ENCODE measurements around the gene CIROP.

The CIROP gene

DNA sequence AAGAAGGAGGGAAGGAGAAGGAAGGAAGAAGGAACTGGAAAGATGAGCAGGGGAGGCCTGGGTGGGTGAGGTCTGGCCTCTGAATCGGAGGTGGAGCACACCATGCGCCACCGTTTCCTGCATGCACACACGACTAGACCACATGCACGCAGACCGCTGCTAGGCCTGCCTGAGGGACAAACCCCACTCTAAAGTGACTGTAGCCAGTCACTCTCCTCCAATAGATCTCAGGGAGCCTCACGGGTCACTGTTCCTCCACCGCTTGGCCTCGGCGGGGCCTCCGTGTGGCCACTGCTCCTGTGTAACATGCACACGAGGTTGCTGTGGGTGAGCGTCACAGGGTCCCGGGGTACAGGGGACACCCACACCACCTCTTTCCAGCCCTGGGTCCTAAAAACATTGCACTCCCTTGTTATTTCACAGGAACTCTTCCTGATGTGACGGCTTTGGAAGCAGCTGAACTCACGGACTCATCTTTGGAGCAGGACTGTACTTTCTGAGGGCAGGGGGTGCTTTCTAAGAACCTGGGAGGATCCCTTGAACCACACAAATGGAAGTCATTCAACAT is 31.9 kb upstream of the CIROP start:
- peaks cover 5 to 6% of the 10 kb centered on the region in 2 experiments for H3K4me1 ChIP-seq (ENCODE audit: control insufficient read depth in 1 of 2, insufficient read depth in 2 of 2, low read length in 2 of 2)
- H3K27me3 ChIP-seq (ENCODE audit: insufficient read depth, low read length): no peaks in the 10 kb centered on the region
- H3K9ac ChIP-seq (ENCODE audit: low read length): no peak overlapping the region
- H2BK12ac ChIP-seq (ENCODE audit: low read length): no peak overlapping the region
- no peak overlapping the region for H2BK120ac ChIP-seq (ENCODE audit: insufficient read depth, low read length, poor library complexity)
- H2AK5ac ChIP-seq (ENCODE audit: low read length): no peak overlapping the region
- no peak overlapping the region for H3K27ac ChIP-seq (ENCODE audit: low read depth, low read length)
- WGBS (ENCODE audit: extremely low coverage, insufficient coverage, insufficient read length): no CpG with 5 or more reads among the region's 16 CpGs
- H3K79me2 ChIP-seq (ENCODE audit: control insufficient read depth, insufficient read depth, low read length, poor library complexity): no peaks in the 10 kb centered on the region
- H3K14ac ChIP-seq (ENCODE audit: low read length): no peak overlapping the region
- no peak overlapping the region for H4K12ac ChIP-seq (ENCODE audit: low read depth, low read length)
- no peak overlapping the region for H2BK5ac ChIP-seq (ENCODE audit: low read depth, low read length, poor library complexity)
- no peak overlapping the region for H3K4ac ChIP-seq (ENCODE audit: low read depth, low read length)
- H2AFZ ChIP-seq (ENCODE audit: insufficient read depth, low read length, poor library complexity): no peak overlapping the region
- peaks cover 2% of the 10 kb centered on the region for H3K79me1 ChIP-seq (ENCODE audit: low read length)
- H3K9me3 ChIP-seq (ENCODE audit: insufficient read depth, low read depth, low read length): no peaks in the 10 kb centered on the region
- no peak overlapping the region for H3K4me2 ChIP-seq (ENCODE audit: low read length)
- DNase-seq: no peak
- no peak overlapping the region for H4K8ac ChIP-seq (ENCODE audit: low read depth, low read length)
- H3K23ac ChIP-seq (ENCODE audit: low read length): no peak overlapping the region
- peaks cover 29 to 33% of the 10 kb centered on the region in 2 experiments for H3K36me3 ChIP-seq (ENCODE audit: control insufficient read depth in 1 of 2, insufficient read depth in 2 of 2, low read length in 2 of 2)
- no peak overlapping the region for H4K91ac ChIP-seq (ENCODE audit: low read depth, low read length)
- H3K4me3 ChIP-seq (ENCODE audit: low read depth, low read length): no peak overlapping the region
- no peak overlapping the region for H3K18ac ChIP-seq (ENCODE audit: low read length)

DNA sequence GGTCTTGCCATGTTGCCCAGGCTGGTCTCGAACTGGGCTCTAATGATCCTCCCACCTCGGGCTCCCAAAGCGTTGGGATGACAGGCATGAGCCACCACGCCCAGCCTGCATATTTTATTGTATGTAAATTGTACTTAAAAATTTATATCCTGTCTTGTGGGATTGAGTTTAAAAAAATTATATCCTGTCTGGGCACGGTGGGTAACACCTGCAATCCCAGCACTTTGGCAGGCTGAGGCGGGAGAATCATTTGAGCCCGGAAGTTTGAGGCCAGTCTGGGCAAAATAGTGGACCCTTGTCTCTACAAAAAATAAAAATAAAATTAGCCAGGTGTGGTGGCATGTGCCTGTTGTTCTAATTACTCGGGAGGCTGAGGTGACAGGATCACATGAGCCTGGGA is 28.2 kb upstream of the CIROP start:
- no peak overlapping the region for H2BK12ac ChIP-seq (ENCODE audit: low read length)
- no peak overlapping the region for H3K14ac ChIP-seq (ENCODE audit: low read length)
- no peak overlapping the region for H3K4me3 ChIP-seq (ENCODE audit: low read depth, low read length)
- no peak overlapping the region for H2AFZ ChIP-seq (ENCODE audit: insufficient read depth, low read length, poor library complexity)
- peaks cover 28 to 30% of the 10 kb centered on the region in 2 experiments for H3K36me3 ChIP-seq (ENCODE audit: control insufficient read depth in 1 of 2, insufficient read depth in 2 of 2, low read length in 2 of 2)
- H2BK120ac ChIP-seq (ENCODE audit: insufficient read depth, low read length, poor library complexity): no peak overlapping the region
- H3K79me1 ChIP-seq (ENCODE audit: low read length): no peaks in the 10 kb centered on the region
- H3K9me3 ChIP-seq (ENCODE audit: insufficient read depth, low read depth, low read length): no peaks in the 10 kb centered on the region
- no peaks in the 10 kb centered on the region for H3K27me3 ChIP-seq (ENCODE audit: insufficient read depth, low read length)
- H3K27ac ChIP-seq (ENCODE audit: low read depth, low read length): no peak overlapping the region
- no peak overlapping the region for H2BK5ac ChIP-seq (ENCODE audit: low read depth, low read length, poor library complexity)
- H3K4ac ChIP-seq (ENCODE audit: low read depth, low read length): no peak overlapping the region
- H4K8ac ChIP-seq (ENCODE audit: low read depth, low read length): no peak overlapping the region
- H3K18ac ChIP-seq (ENCODE audit: low read length): no peak overlapping the region
- H3K79me2 ChIP-seq (ENCODE audit: control insufficient read depth, insufficient read depth, low read length, poor library complexity): no peaks in the 10 kb centered on the region
- H4K12ac ChIP-seq (ENCODE audit: low read depth, low read length): no peak overlapping the region
- H2AK5ac ChIP-seq (ENCODE audit: low read length): no peak overlapping the region
- no peak overlapping the region for H3K23ac ChIP-seq (ENCODE audit: low read length)
- no CpG with 5 or more reads among the region's 8 CpGs for WGBS (ENCODE audit: extremely low coverage, insufficient coverage, insufficient read length)
- H3K4me2 ChIP-seq (ENCODE audit: low read length): no peak overlapping the region
- no peaks in the 10 kb centered on the region for H3K4me1 ChIP-seq (ENCODE audit: control insufficient read depth in 1 of 2, insufficient read depth in 2 of 2, low read length in 2 of 2)
- DNase-seq: no peak
- no peak overlapping the region for H4K91ac ChIP-seq (ENCODE audit: low read depth, low read length)
- no peak overlapping the region for H3K9ac ChIP-seq (ENCODE audit: low read length)

DNA sequence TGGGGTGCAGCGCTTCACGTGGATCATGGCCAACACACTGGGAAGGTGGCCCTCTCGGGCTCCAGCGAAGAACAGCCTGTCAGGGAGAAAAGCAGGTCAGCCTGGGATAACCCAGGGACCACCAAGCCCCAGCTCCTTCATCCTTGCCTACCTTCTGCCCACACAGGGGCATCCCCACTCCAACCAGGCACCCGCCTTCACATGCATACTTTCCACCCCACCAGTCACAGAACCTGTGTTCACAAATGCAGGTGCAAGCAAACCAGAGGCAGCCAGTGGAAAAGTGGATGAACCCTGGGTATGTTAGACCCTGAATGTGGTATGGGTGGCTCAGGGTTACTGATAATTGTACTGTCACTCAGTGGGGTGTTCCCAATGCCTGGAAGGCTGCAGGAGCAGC is 26.7 kb upstream of the CIROP start:
- H3K27me3 ChIP-seq (ENCODE audit: insufficient read depth, low read length): no peaks in the 10 kb centered on the region
- H3K18ac ChIP-seq (ENCODE audit: low read length): no peak overlapping the region
- no peak overlapping the region for H3K23ac ChIP-seq (ENCODE audit: low read length)
- peaks cover 27 to 31% of the 10 kb centered on the region in 2 experiments for H3K36me3 ChIP-seq (ENCODE audit: control insufficient read depth in 1 of 2, insufficient read depth in 2 of 2, low read length in 2 of 2)
- no peak overlapping the region for H3K4me2 ChIP-seq (ENCODE audit: low read length)
- no peak overlapping the region for H4K8ac ChIP-seq (ENCODE audit: low read depth, low read length)
- no peaks in the 10 kb centered on the region for H3K9me3 ChIP-seq (ENCODE audit: insufficient read depth, low read depth, low read length)
- no peaks in the 10 kb centered on the region for H3K79me2 ChIP-seq (ENCODE audit: control insufficient read depth, insufficient read depth, low read length, poor library complexity)
- H3K4me3 ChIP-seq (ENCODE audit: low read depth, low read length): no peak overlapping the region
- H3K14ac ChIP-seq (ENCODE audit: low read length): no peak overlapping the region
- no peak overlapping the region for H3K9ac ChIP-seq (ENCODE audit: low read length)
- H3K27ac ChIP-seq (ENCODE audit: low read depth, low read length): no peak overlapping the region
- WGBS (ENCODE audit: extremely low coverage, insufficient coverage, insufficient read length): no CpG with 5 or more reads among the region's 5 CpGs
- no peak overlapping the region for H3K4ac ChIP-seq (ENCODE audit: low read depth, low read length)
- no peaks in the 10 kb centered on the region for H3K79me1 ChIP-seq (ENCODE audit: low read length)
- no peak overlapping the region for H4K12ac ChIP-seq (ENCODE audit: low read depth, low read length)
- H2BK120ac ChIP-seq (ENCODE audit: insufficient read depth, low read length, poor library complexity): no peak overlapping the region
- no peak overlapping the region for H4K91ac ChIP-seq (ENCODE audit: low read depth, low read length)
- DNase-seq: no peak
- H2AK5ac ChIP-seq (ENCODE audit: low read length): no peak overlapping the region
- H3K4me1 ChIP-seq (ENCODE audit: control insufficient read depth in 1 of 2, insufficient read depth in 2 of 2, low read length in 2 of 2): no peaks in the 10 kb centered on the region
- no peak overlapping the region for H2AFZ ChIP-seq (ENCODE audit: insufficient read depth, low read length, poor library complexity)
- H2BK5ac ChIP-seq (ENCODE audit: low read depth, low read length, poor library complexity): no peak overlapping the region
- no peak overlapping the region for H2BK12ac ChIP-seq (ENCODE audit: low read length)

DNA sequence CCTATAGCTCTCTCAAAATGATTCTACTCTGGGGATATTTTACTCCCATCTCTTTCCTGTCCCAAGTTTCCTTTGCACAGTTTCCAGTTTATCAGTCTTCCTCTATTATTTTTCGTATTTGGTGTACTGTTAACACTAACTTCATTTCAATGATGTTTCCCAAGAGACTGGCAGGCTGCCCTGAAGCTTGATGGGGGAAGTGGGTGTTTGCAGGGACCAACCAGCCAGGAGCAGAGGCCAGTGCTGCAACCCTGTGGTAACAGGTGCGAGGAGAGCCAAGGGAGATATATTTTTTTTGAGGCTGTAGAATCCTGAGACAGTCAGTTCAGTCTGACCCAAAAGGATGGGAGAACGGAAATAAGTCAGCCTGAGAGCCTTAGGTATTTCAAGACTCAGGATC is 26.1 kb upstream of the CIROP start:
- Histone ChIP-seq H3K4me2 (ENCODE audit: low read length) (no peak overlapping the region), H3K27ac (ENCODE audit: low read depth, low read length) (no peak overlapping the region), H2BK120ac (ENCODE audit: insufficient read depth, low read length, poor library complexity) (no peak overlapping the region), H3K4me1 (ENCODE audit: control insufficient read depth in 1 of 2, insufficient read depth in 2 of 2, low read length in 2 of 2) (no peaks in the 10 kb centered on the region), H3K23ac (ENCODE audit: low read length) (no peak overlapping the region), H3K14ac (ENCODE audit: low read length) (no peak overlapping the region), H3K4ac (ENCODE audit: low read depth, low read length) (no peak overlapping the region), H2AFZ (ENCODE audit: insufficient read depth, low read length, poor library complexity) (no peak overlapping the region), H2AK5ac (ENCODE audit: low read length) (no peak overlapping the region), H3K9ac (ENCODE audit: low read length) (no peak overlapping the region), H3K27me3 (ENCODE audit: insufficient read depth, low read length) (no peaks in the 10 kb centered on the region), H2BK5ac (ENCODE audit: low read depth, low read length, poor library complexity) (no peak overlapping the region), H4K8ac (ENCODE audit: low read depth, low read length) (no peak overlapping the region), H4K91ac (ENCODE audit: low read depth, low read length) (no peak overlapping the region), H4K12ac (ENCODE audit: low read depth, low read length) (no peak overlapping the region), H2BK12ac (ENCODE audit: low read length) (no peak overlapping the region), H3K4me3 (ENCODE audit: low read depth, low read length) (no peak overlapping the region), H3K9me3 (ENCODE audit: insufficient read depth, low read depth, low read length) (no peaks in the 10 kb centered on the region), H3K79me1 (ENCODE audit: low read length) (no peaks in the 10 kb centered on the region), H3K79me2 (ENCODE audit: control insufficient read depth, insufficient read depth, low read length, poor library complexity) (no peaks in the 10 kb centered on the region), H3K18ac (ENCODE audit: low read length) (no peak overlapping the region), H3K36me3 (ENCODE audit: control insufficient read depth in 1 of 2, insufficient read depth in 2 of 2, low read length in 2 of 2) (peaks cover 26 to 27% of the 10 kb centered on the region in 2 experiments)
- no CpG with 5 or more reads among the region's 3 CpGs for WGBS (ENCODE audit: extremely low coverage, insufficient coverage, insufficient read length)
- DNase-seq: no peak
